GM12874 (cell line): ENCODE results near the gene THEMIS2.

ENCODE experiments used
- TF ChIP-seq, protein P1 (sequence below): IDR thresholded peaks from 2 replicates; pipeline ENCODE4 v1.5.1; 2011; ENCODE audit warnings: low read depth, mild to moderate bottlenecking, control low read depth, low read length, moderate library complexity; ENCODE audit not compliant: insufficient read depth

Gene THEMIS2

DNA sequence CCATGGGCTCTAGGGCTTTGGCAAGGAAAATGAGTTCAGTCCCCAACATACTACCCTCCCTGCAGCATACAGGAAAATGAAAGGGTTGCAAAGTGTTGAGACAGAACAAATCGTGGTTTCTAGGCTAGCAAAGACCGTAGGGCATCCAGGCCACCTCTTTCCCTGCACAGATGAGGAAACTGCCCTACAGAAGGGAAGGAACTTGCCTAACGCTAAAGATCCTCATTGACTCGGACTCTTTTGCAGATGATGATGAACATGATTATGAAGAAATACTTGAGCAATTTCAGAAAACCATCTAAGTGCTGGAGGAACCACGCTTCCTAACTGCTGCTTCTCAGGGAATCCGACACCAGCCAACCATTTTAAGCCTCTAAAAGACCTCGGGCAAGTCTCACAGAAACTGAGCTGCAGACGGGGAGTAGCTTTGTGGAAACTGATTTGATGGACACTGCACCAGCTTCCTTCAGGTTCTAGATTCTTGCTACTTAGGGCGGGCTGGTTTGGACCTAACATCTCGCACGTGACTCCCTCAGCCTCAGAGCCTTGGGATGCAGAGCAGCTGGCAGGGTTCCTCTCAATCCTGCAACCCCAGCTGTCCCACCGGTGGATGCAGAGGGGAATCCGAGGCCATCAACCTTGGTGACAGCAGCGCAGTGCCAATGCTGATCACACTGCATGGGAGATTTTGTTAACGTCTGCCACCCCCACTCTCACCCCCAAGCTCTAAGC lies 13.4 kb downstream of the THEMIS2 start:
- TF ChIP-seq, protein P1, sequence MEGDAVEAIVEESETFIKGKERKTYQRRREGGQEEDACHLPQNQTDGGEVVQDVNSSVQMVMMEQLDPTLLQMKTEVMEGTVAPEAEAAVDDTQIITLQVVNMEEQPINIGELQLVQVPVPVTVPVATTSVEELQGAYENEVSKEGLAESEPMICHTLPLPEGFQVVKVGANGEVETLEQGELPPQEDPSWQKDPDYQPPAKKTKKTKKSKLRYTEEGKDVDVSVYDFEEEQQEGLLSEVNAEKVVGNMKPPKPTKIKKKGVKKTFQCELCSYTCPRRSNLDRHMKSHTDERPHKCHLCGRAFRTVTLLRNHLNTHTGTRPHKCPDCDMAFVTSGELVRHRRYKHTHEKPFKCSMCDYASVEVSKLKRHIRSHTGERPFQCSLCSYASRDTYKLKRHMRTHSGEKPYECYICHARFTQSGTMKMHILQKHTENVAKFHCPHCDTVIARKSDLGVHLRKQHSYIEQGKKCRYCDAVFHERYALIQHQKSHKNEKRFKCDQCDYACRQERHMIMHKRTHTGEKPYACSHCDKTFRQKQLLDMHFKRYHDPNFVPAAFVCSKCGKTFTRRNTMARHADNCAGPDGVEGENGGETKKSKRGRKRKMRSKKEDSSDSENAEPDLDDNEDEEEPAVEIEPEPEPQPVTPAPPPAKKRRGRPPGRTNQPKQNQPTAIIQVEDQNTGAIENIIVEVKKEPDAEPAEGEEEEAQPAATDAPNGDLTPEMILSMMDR: no peak

DNA sequence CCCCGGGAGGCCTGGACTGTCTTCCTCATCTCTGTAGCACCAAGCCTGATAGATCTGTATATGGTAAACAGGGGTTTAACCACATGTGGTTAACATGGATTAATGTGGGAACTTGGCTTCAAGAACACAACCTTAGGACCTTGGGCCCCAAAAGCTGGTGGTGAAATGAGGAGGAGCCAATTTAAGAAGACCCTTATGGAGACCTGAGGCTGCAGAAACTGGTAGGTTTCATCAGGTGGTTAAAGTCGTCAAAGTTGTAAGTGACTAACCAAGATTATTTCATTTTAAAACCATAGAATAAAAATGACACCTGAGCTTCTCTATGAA lies 14.0 kb downstream of the THEMIS2 start:
- TF ChIP-seq, protein P1: no peak

DNA sequence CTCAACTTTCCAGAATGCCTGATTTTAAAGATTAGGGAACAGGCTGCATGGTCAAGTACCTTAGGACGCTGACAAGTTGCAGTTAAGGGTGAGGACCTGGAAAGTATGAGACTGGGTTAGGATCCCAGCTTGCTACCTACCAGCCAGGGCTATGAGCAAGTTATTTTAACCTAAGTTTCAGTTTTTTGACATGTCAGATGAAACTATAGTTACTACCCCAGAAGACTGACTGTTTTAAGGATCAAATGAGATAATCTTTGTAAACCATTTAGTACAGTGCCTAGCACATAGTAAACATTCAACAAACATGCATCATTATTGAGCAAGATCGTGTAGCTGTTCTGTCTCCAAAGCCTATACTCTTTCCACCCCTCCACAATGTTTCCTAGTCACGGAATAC lies 14.4 kb downstream of the THEMIS2 start:
- TF ChIP-seq, protein P1: no peak

DNA sequence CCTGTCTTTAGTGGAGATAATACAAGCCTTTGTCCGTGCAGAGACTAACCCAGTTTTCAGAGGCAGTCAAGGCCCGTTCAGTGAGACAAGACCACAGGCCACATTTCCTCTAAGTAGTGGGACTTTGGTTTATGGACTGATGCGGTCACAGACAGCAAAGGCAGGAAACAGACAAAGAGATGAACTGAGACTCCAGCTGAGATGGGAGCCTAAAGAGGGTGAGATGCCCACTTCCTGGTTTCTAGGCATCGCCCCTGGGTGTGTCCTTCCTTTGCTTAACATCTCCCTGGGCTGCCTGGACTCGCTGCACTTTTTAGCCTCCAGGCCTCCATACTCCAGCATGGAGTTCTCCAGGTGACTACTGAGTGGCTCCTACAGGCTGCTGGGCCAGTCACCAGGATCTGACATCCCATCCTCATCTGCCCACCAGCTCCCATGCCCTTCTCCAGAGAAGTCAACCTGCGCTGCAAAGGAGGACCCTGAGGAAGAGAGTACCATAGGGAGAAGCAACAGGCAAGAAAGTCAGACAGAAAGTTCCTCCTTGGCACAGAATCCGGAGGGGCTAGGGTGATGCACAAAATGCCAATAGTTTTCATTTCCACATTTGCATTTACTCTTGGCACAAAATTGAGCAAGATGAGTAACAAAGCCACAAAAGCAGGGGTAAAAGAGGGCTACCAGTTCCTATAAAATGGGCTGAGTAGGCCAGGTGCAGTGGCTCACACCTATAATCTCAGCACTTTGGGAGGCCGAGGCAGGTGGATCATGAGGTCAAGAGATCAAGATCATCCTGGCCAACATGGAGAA lies 15.1 kb downstream of the THEMIS2 start:
- TF ChIP-seq, protein P1: no peak

DNA sequence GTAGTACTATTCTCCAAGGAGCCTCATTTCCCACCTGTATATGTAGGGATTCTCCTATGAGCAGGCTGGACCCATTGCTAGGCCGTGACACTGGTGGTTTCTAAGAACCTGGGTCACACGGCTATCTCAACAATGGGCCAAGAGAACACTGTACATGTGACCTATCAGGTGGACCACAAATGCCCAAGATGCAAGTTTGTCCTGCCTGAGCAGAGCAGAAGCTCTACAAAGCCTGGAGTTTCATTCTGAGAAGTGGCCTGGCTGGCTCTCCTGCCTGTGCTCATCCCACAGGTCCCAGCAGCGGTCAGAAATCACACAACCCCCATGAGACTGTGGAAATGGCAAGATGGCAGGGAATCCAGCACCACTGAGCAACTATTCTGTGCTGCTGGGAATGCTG lies 17.2 kb downstream of the THEMIS2 start:
- TF ChIP-seq, protein P1: no peak

DNA sequence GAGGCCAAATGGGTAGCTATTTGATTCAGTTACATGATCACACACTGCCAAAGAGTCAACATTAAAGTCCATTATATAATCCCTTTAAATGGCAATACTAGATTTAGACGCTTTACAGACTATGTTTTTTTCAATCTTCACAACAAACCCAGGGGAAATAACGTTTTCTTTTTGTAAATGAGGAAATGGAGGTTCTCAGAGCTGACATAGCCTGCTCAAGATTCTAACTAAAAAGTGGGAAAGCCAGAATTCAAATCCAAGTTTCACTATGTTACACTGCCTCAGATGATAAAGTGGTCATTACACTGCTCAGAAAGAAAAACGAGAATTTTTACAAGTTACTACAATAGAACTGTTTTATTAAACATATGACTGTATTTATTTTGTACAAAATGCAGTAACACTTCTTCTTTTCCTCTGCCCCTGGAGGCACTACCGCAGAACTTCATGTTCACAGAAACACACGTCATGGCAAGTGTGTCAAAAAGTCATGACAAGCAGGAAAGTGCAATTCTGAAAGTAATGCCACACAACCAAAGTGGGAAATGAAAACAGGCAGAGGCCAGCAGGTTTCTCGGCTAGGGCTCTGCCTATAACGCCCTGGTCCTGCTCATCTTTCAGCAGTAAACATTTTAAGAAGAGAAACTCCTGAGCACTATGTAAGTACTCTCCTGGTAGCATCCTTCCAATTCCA lies 19.0 kb downstream of the THEMIS2 start:
- TF ChIP-seq, protein P1: peak; percentile 36; the same call in 1 of the 2 replicates

DNA sequence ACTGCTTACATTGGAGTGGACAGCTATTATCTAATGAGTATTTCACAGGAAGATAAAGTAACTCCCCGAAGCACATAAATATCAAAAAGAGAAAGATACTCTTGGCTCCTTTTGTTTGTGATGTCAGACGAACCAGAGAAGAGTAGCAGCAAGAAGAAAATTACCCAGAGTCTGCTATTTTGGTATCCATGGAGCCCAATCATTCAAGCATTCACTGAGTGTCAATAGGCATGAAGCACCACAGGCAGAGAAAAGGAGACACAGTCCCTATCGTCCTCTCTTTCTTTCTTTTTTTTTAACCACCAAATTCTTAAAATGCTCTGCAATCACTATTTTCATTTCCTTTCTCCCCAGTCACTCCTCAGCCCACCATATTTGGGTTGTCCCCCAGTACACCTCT lies 22.2 kb downstream of the THEMIS2 start:
- TF ChIP-seq, protein P1: no peak
